ENCODE measurements around the gene COPE.

DNA sequence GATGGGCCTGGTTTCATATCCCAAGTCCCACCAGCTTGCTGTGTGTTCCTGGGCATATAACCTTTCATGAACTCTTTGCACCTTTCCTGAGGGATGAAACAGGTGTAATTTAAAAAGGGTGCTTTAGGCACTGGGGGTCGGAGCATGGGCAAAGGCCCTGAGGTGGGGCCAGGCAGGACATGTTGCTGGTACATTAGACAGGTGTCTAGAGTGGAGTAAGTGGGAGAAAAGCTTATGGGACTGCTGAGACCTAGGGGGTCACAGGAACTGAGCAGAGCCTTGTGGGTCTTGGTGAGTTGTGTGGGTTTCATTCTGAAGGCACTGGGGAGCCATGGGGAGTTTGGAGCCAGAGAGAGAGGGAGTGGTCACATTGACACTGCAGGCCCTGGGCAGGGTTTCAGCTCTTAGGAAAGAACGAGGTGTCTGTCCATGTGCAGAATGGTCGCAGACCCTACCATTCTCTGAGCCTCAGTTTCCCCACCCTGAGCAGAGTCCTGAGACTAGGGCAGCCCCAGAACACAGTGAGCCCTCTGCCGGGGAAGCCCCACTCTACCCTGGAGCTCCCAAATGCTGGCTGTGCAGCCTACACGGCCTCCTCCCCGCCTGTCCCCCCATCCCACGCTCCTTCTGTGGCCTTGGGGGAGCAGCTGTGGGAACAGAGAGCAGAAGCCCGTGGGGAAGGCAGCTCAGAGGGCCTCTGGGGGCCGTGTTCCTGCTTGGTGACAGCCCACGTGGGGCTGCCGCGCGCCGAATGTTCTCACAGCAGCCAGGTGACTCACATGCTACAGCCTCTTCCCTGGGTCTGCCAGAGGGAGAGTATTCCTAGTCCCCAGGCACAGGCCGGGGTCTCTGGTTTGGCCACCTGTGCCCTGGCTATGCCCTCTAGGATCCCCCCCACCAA is 29.1 kb upstream of the COPE start:
- TF ChIP-seq, protein P1, sequence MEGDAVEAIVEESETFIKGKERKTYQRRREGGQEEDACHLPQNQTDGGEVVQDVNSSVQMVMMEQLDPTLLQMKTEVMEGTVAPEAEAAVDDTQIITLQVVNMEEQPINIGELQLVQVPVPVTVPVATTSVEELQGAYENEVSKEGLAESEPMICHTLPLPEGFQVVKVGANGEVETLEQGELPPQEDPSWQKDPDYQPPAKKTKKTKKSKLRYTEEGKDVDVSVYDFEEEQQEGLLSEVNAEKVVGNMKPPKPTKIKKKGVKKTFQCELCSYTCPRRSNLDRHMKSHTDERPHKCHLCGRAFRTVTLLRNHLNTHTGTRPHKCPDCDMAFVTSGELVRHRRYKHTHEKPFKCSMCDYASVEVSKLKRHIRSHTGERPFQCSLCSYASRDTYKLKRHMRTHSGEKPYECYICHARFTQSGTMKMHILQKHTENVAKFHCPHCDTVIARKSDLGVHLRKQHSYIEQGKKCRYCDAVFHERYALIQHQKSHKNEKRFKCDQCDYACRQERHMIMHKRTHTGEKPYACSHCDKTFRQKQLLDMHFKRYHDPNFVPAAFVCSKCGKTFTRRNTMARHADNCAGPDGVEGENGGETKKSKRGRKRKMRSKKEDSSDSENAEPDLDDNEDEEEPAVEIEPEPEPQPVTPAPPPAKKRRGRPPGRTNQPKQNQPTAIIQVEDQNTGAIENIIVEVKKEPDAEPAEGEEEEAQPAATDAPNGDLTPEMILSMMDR (conservative IDR thresholded peaks at IDR 0.05), result no peak
- no peak for TF ChIP-seq EZH2 (IDR thresholded peaks at IDR 0.05; ENCODE audit: low read depth)

Data from PC-9 (cell line).